CD14-positive monocyte (primary cell): ENCODE measurements around the gene FSTL3. TPM values are rescaled to one million over a fixed set of nuclear protein-coding genes. Genes with fewer than 3 reads are reported as not detected.

Experiments used
- DNase-seq, 3 donors: peaks; one replicate each; pipeline ENCODE4 v3.0.0-alpha.2; 2011 to 2022
- H2AFZ ChIP-seq: 2 replicates; pipeline ENCODE4 v1.6.0; 2012; ENCODE audit warnings: mild to moderate bottlenecking, low read depth, low read length, inconsistent platforms; ENCODE audit not compliant: insufficient read depth, poor library complexity, severe bottlenecking
- H3K27ac ChIP-seq, 2 donors: 1 replicate in 1 of 2; 2 replicates in 1 of 2; pipeline ENCODE4 v1.5.1; 2012 to 2013; ENCODE audit warnings: low read length in 2 of 2, control low read depth in 1 of 2, inconsistent platforms in 1 of 2, low read depth in 1 of 2, mild to moderate bottlenecking in 1 of 2
- H3K27me3 ChIP-seq, 2 donors: one replicate each; pipeline versions ENCODE4 v1.6.0 to v1.6.1; 2011 to 2013; ENCODE audit warnings: low read length in 2 of 2; ENCODE audit not compliant: control insufficient read depth in 2 of 2, insufficient read depth in 2 of 2
- H3K36me3 ChIP-seq, 2 donors: replicated peaks in 1 of 2; 1 replicate in 1 of 2; 2 replicates in 1 of 2; pipeline versions ENCODE4 v1.5.1 to v1.6.1; 2012 to 2013; ENCODE audit warnings: low read length in 2 of 2, control low read depth in 1 of 2, inconsistent platforms in 1 of 2, mild to moderate bottlenecking in 1 of 2; ENCODE audit not compliant: insufficient read depth in 2 of 2, control insufficient read depth in 1 of 2
- H3K4me1 ChIP-seq, 2 donors: 1 replicate in 1 of 2; 2 replicates in 1 of 2; pipeline versions ENCODE4 v1.5.1 to v1.6.1; 2012 to 2013; ENCODE audit warnings: low read length in 2 of 2, control low read depth in 1 of 2, inconsistent platforms in 1 of 2, mild to moderate bottlenecking in 1 of 2, moderate library complexity in 1 of 2; ENCODE audit not compliant: insufficient read depth in 2 of 2, control insufficient read depth in 1 of 2
- H3K4me2 ChIP-seq: replicated peaks from 2 replicates; pipeline ENCODE3; 2012; ENCODE audit warnings: low read length, moderate library complexity, mild to moderate bottlenecking; ENCODE audit not compliant: poor library complexity, severe bottlenecking; ENCODE audit errors: extremely low read depth
- H3K4me3 ChIP-seq, 3 experiments: fragments of 200-600 bp in 1 of 3; sonication (generic) in 1 of 3; replicated peaks in 1 of 3; 1 replicate in 2 of 3; 2 replicates in 1 of 3; pipeline ENCODE4 v1.5.1; 2011 to 2013; ENCODE audit warnings: low read length in 3 of 3, mild to moderate bottlenecking in 3 of 3, control low read depth in 2 of 3, low read depth in 2 of 3, inconsistent platforms in 1 of 3, moderate library complexity in 1 of 3
- H3K79me2 ChIP-seq: 2 replicates; pipeline ENCODE4 v1.6.0; 2012; ENCODE audit warnings: mild to moderate bottlenecking, control low read depth, inconsistent platforms, low read length, moderate library complexity; ENCODE audit not compliant: insufficient read depth
- H3K9ac ChIP-seq: 2 replicates; pipeline ENCODE4 v1.6.0; 2017; ENCODE audit warnings: low read length, mild to moderate bottlenecking; ENCODE audit not compliant: insufficient read depth, poor library complexity, severe bottlenecking
- H3K9me3 ChIP-seq, 2 donors: replicated peaks in 1 of 2; 1 replicate in 1 of 2; 2 replicates in 1 of 2; pipeline versions ENCODE4 v1.5.1 to v1.6.1; 2012 to 2013; ENCODE audit warnings: low read length in 2 of 2, control low read depth in 1 of 2; ENCODE audit not compliant: control insufficient read depth in 1 of 2, insufficient read depth in 1 of 2
- H4K20me1 ChIP-seq: 2 replicates; pipeline ENCODE4 v1.6.0; 2012; ENCODE audit warnings: mild to moderate bottlenecking, low read length, control low read depth, moderate library complexity; ENCODE audit not compliant: insufficient read depth
- H3K27ac Mint-ChIP-seq, 7 donors: one replicate each; pipeline ENCODE4 v1.8.0; 2020; ENCODE audit warnings: mild to moderate bottlenecking in 7 of 7, mixed read lengths in 7 of 7, moderate library complexity in 6 of 7, inconsistent platforms in 2 of 7
- H3K27me3 Mint-ChIP-seq, 3 donors: one replicate each; pipeline ENCODE4 v1.8.0; 2021 to 2022; ENCODE audit warnings: low read depth in 3 of 3, mild to moderate bottlenecking in 3 of 3, mixed read lengths in 3 of 3, moderate library complexity in 3 of 3, inconsistent platforms in 1 of 3
- H3K36me3 Mint-ChIP-seq, 2 donors: one replicate each; pipeline ENCODE4 v1.8.0; 2020; ENCODE audit warnings: mixed read lengths in 2 of 2, inconsistent platforms in 1 of 2, mild to moderate bottlenecking in 1 of 2
- H3K4me1 Mint-ChIP-seq: one replicate; pipeline ENCODE4 v1.8.0; 2020; ENCODE audit warnings: mild to moderate bottlenecking, mixed read lengths
- H3K4me3 Mint-ChIP-seq, 2 donors: one replicate each; pipeline ENCODE4 v1.8.0; 2020; ENCODE audit warnings: mild to moderate bottlenecking in 2 of 2, mixed read lengths in 2 of 2, moderate library complexity in 1 of 2
- H3K9me3 Mint-ChIP-seq, 7 donors: one replicate each; pipeline ENCODE4 v1.8.0; 2020 to 2022; ENCODE audit warnings: mixed read lengths in 7 of 7, mild to moderate bottlenecking in 6 of 7, moderate library complexity in 6 of 7, inconsistent platforms in 2 of 7
- CTCF ChIP-seq: fragments of 200-600 bp; IDR thresholded peaks from one replicate; pipeline ENCODE4 v1.8.0; 2022; ENCODE audit warnings: antibody characterized with exemption, mild to moderate bottlenecking
- WGBS: methylation state at CpG from one replicate; pipeline ENCODE4 v1.1.5; 2013; ENCODE audit warnings: missing lambda C conversion rate; ENCODE audit not compliant: insufficient coverage; 5-methylcytosine and 5-hydroxymethylcytosine counted together
- intact Hi-C, 2 donors: fragments of 100-400 bp; cut with micrococcal nuclease; formaldehyde crosslinking; loops; one replicate each; pipeline versions ENCODE4 v1.15.0 to v1.15.1; 2023
- polyA plus RNA-seq, 3 donors: library from polyadenylated mRNA; depleted of rRNA in 1 of 3; unstranded in 2 of 3; stranded (reverse) in 1 of 3; fragments of 300-500 nt in 2 of 3; fragments of >200 nt in 1 of 3; fragmentation: Illumina TruSeq in 2 of 3; gene quantifications; 1 replicate in 2 of 3; 2 replicates in 1 of 3; pipeline ENCODE4 v1.2.3, GENCODE V29; 2012 to 2021

FSTL3 gene
- polyA plus RNA-seq, 3 donors, result 2.5 to 42.1 (median 5.2) TPM

GRCh38 chr19:629961-630714 lies 46.1 kb upstream of the FSTL3 start:
- Mint-ChIP-seq H3K27ac (no peak overlapping the region), H3K4me1 (peaks cover 24% of the 10 kb centered on the region), H3K9me3 (no peaks in the 10 kb centered on the region), H3K36me3 (peaks cover 28 to 62% of the 10 kb centered on the region in 2 donors), H3K4me3 (no peak overlapping the region), H3K27me3 (peaks cover 0 to 4% (median 3%) of the 10 kb centered on the region in 3 donors)
- Histone ChIP-seq H3K9me3 (no peaks in the 10 kb centered on the region), H3K4me3 (no peak overlapping the region), H4K20me1 (peaks cover 3% of the 10 kb centered on the region), H3K4me2 (no peak overlapping the region), H3K27me3 (no peaks in the 10 kb centered on the region), H3K4me1 (peaks cover 18 to 26% of the 10 kb centered on the region in 2 donors), H3K9ac (no peak overlapping the region), H3K36me3 (peaks cover 9 to 39% of the 10 kb centered on the region in 2 donors), H2AFZ (no peak overlapping the region), H3K79me2 (peaks cover 4% of the 10 kb centered on the region), H3K27ac (no peak overlapping the region)
- 95% methylated on average over 27 of the region's 30 CpGs for WGBS
- DNase-seq, result no peak
- intact Hi-C loops, result loop anchor here (10.0 kb wide), 2 partner anchors 95 to 125 kb away; partner anchors contain the start of genes CDC34 (in 1 of the 2) and TPGS1 (in 1 of the 2)
- no peak for TF ChIP-seq CTCF

GRCh38 chr19:632579-633067 lies 43.6 kb upstream of the FSTL3 start:
- Mint-ChIP-seq H3K9me3 (no peaks in the 10 kb centered on the region), H3K27me3 (peaks cover 7 to 11% (median 8%) of the 10 kb centered on the region in 3 donors), H3K27ac (peak overlapping the region in 6 of 7 donors; percentile 57 to 89 (median 84)), H3K4me3 (peak overlapping the region; percentile 94 to 98), H3K4me1 (peaks cover 24% of the 10 kb centered on the region), H3K36me3 (peaks cover 23 to 43% of the 10 kb centered on the region in 2 donors)
- intact Hi-C loops, result loop anchor here (2.0 to 10.0 kb wide), 3 partner anchors 30 to 128 kb away; partner anchors contain the start of genes CDC34 (in 1 of the 2), RNF126 (in 1 of the 2) and TPGS1 (in 1 of the 2)
- H3K79me2 ChIP-seq, result peaks cover 4% of the 10 kb centered on the region
- peak overlapping the region; percentile 100 for H3K4me2 ChIP-seq
- H3K9ac ChIP-seq, result peak overlapping the region; percentile 74
- peak overlapping the region; percentile 98 for H2AFZ ChIP-seq
- DNase-seq, result peak in 1 of 3 donors; percentile 24
- H3K4me3 ChIP-seq, result peak overlapping the region; percentile 72 to 99 (median 81)
- H4K20me1 ChIP-seq, result peaks cover 3% of the 10 kb centered on the region
- WGBS, result 5% methylated on average over 35 of the region's 35 CpGs
- peak overlapping the region in 1 of 2 donors; percentile 65 for H3K27ac ChIP-seq
- peaks cover 7 to 34% of the 10 kb centered on the region in 2 donors for H3K36me3 ChIP-seq
- peaks cover 18 to 26% of the 10 kb centered on the region in 2 donors for H3K4me1 ChIP-seq
- H3K9me3 ChIP-seq, result no peaks in the 10 kb centered on the region
- no peak for TF ChIP-seq CTCF
- no peaks in the 10 kb centered on the region for H3K27me3 ChIP-seq
